Effector CD8-positive, alpha-beta T cell (primary cell): Measurements from ENCODE around the gene KLHL9.
"Not testable (repeated sequence)": the region's sequence is repeated elsewhere in the genome, so short reads cannot be mapped to it uniquely, and the experiment has no call there.

ENCODE experiments used
- DNase-seq: peaks from one replicate; lab custom pipeline; 2025; lab: John Stamatoyannopoulos, UW
- total RNA-seq, 4 experiments: gene quantifications; one replicate each; lab custom pipeline; 2026; lab: John Stamatoyannopoulos, UW

Gene KLHL9, protein sequence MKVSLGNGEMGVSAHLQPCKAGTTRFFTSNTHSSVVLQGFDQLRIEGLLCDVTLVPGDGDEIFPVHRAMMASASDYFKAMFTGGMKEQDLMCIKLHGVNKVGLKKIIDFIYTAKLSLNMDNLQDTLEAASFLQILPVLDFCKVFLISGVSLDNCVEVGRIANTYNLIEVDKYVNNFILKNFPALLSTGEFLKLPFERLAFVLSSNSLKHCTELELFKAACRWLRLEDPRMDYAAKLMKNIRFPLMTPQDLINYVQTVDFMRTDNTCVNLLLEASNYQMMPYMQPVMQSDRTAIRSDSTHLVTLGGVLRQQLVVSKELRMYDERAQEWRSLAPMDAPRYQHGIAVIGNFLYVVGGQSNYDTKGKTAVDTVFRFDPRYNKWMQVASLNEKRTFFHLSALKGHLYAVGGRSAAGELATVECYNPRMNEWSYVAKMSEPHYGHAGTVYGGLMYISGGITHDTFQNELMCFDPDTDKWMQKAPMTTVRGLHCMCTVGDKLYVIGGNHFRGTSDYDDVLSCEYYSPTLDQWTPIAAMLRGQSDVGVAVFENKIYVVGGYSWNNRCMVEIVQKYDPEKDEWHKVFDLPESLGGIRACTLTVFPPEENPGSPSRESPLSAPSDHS
- total RNA-seq, result 61.9 to 87.3 (median 67.8) reads per million in 4 experiments

DNA sequence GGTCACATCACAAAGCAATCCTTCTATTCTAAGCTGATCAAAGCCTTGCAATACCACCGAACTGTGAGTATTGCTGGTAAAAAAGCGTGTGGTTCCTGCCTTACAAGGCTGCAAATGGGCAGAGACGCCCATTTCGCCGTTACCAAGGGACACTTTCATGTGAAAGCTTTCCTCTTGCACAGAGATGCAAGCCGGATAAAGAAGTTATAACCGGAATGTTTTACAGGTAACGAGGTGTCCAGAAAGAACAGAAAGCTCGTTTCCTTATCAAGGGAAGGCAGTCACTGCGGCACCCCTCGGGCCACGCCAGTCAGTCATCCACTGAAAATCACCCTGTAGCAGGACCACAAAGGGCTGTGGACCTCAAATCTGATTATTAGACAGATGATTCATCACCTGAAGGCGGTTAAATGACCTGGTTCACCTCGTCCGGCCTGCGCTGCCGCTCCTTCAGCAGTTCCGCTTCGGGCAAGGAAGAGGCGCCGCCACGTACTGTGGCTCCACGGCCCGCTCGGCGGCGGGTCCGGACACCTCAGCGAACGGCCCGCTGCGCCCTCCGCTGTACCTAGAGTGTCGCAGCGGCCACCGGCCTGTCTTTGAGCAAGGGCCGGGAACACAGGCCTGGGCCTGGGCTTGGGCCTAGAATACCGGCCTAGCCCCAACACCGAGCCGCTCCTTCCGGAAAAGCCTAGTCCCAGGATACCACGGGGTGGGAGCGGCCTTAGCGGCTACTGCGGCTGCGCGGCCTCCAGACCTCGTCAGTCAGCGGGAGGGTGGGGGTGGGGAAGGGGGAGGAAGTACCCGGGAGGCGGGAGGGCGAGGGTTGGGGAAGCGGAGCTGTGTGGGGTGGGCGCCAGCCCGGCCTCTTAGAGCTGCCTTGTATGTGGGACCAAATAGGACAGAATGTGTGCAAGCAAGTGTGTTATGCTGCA lies at the start of gene KLHL9:
Gene KLHL9, minus strand, starts transcription at position 704 of the 932 bp plus-strand sequence. Its CDS starts 545 bp downstream, at position 159.
- DNase-seq, result peak; percentile 84

DNA sequence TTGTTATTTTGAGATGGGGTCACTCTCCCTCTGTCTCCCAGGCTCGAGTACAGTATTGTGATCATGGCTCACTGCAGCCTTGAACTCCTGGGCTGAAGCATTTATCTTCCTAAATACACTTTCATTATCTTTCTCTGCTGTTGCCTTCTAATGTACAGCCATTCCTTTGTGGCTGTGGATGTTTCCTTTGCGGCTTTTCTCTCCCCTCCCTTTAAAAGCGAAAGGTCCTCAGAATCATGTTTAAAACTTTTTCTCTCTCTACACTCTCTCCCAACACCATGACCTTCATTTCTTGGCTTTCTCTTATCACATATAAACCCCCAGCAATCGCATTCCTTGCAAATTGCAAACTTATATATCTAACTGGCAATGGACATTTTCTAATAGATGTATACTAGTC lies 48.4 kb upstream of the KLHL9 start:
- DNase-seq, result no peak

DNA sequence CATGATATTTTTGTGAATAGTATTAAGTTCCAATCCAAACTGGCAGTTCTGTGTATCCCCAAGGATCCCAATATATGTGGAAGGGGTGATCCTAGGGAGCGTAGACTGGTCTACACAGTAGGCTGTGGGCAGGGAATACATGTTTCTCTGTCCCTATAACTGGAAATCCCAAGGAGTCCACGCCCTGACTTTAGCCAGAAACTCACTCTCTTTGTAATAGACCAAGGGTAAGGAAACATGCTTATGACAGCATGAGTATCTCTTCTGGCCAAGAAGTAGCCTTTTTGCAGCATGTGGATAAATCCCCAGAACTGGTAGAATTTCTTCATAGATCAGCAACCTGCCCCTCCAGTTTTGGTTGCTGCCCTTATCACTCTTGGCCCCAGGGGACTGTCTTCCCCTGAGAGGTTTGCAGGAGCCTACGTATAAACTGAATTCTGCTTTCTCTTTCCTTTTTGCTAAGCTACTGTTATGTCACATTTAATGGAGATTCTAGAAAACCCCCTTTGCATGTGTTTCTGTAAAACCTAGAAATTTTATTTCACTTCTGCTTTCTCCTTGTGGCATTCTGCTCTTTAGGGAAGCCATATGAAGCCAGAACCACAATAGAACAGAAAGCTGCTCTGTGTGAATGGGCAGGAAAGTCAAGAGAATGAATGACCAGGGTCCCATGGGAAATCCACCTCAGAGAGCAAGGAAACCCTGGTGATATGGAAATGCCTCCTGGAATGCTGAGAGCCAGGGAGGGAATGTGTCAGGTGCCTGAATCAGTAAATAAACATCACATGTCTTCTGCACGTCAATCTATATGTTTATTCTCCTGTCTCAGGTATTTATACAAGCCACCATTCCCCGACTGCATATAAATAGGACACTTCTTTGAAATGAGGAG lies 46.5 kb upstream of the KLHL9 start:
- DNase-seq, result no peak

DNA sequence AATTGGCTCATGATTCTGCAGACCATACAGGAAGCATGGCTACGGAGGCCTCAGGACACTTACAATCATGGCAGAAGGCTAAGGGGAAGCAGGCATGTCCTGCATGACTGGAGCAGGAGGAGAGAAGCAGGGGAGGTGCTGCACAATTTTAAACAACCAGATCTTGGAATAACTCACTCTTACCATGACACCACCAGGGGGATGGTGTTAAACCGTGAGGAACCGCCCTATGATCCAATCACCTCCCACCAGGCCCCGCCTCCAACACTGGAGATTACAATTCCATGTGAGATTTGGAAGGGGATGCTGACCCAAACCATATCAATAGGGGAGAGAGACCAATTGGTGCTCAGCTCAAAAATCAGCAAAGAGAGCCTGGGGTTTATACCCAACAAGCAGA lies 36.3 kb upstream of the KLHL9 start:
- DNase-seq, result not testable (repeated sequence)

DNA sequence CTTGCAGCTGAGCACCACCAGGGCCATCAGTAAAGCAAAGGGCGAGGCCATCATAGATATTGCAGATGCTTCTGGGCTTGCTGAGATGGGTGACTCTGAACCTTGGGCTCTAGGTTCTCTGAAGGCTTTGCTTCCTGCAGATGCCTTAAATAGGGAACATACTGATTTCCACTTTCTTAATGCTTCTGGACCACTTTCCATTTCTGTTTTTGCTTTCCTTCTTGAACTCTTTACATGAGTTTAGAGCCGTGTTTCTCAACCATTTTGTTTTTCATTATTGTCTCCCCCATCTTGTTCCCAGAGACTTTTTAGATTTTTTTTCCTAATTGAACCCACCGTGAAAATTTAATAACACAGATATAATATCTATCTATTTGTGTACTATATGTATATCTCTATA lies 32.8 kb upstream of the KLHL9 start, which contains the start of gene IFNA13:
Gene IFNA13, minus strand, starts transcription at position 101 of the 400 bp plus-strand sequence. Its CDS starts 47 bp downstream, at position 54.
- DNase-seq, result no peak

DNA sequence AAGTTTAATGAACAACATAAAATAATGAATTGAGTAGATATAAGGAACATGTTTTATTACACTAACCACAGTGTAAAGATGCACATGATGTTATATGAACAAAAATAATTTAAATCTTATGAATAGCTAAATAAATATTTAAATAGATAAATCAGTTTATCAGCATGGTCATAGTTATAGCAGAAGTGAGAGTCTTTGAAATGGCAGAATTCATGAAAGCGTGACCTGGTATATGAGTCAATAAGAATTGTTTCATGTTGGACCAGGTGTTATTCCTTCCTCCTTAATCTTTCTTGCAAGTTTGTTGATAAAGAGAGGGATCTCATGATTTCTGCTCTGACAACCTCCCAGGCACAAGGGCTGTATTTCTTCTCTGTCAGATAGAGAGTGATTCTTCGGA lies 32.0 kb upstream of the KLHL9 start:
- DNase-seq, result not testable (repeated sequence)

DNA sequence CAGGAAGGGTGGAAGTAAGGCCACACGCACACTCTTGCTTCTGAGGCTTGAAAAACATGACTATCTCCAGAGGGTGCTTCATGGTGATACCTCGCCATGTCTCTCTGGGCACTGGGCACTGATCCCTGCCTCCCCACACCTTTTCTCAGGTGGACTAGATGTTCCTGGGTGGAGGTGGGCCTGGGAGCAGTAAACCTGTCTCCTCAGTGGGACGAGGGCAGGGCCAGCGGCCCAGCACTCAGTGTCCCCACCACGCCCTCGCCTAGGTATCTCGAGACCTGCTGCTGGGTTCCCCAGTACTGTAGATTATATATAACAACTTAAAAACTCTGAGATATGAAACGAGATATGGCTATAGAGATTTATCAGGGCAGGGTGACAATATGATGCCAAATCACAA lies 27.1 kb upstream of the KLHL9 start:
- no peak for DNase-seq

DNA sequence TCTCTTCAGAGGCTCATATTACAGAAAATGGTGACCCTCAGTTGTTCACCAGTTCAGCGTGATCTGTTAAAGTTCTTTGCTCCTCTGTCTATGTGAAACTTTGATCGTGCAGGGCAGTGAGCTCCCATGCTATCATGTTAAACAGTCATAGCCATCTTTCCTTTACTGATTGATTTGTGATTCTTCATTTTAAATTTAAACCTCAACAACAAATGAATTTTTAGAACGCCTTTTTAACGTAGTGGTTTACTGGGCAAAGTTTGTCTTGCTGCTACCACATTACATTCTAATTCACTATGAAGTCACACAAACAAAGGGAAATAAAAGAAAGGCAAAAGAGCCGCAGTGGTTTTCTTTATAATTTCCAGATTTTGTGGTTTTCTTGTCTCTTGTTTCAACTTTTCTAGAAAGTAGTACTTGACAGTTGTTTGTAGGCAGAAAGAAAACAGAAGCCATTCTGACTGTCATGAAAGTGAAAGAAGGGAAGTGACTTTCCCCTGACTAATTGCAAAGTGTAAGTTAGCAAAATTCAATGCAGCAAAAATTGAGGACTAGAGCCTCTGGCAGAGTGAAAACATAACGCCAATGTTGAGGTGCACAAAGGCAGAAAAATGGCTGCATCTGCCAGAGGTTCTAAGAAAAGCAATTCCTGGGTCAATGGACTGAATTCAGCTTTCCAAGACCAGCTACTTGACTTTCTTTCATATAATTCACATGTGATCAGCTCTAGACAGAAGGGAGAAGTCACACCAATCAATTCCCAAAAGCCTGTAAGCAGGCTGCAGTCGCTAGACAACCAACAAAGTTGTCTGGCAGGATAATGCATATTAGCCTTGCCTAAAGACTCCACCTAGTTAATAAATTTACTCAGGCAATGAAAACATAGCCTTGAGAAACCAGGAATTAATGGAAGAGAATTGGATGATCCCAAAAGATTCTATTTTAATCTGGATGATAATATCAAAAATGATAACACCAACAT lies 22.6 kb upstream of the KLHL9 start:
- no peak for DNase-seq

DNA sequence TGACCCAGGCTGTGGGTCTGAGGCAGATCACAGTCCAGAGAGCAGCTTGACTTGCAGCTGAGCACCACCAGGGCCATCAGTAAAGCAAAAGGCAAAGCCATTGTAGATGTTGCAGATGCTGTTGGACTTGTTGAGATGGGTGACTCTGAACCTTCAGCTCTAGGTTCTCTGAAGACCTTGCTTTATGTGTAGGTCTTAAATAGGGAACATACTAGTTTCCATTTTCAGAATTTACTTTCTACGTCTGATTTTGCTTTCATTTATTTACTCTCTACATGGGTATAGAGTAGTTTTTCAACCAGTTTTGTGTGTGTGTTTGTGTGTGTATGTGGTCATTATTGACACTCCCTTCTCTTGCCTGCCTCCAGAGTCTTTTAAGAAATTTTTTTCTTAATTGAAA lies 15.6 kb upstream of the KLHL9 start, which contains the start of gene IFNA6:
Gene IFNA6, minus strand, starts transcription at position 101 of the 400 bp plus-strand sequence. Its CDS starts 0 bp downstream, at position 101.
- no peak for DNase-seq

DNA sequence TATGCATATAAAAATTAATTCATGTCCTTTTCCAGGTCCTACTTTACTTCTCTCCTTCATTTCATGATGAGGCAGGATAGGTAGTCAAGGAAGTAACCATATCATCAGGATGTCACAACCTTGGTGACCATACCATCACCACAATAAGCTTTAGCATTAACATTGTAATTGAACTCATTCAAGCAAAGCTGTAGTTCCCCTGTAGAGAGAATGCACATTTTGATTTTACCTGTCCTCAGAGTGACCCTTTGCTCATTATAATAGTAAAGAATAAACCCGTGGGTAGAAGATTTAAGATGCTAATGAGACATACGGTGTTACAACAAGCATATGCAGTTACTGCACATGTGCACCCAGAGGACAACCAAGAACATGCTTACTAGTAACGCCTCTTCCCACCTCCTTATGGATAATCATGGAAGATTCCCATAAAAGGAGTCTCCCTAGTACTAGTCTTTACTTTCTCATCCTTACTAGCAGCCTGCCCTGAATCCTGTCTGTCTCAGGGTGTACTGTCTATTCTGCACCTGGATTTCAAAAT lies 13.3 kb upstream of the KLHL9 start:
- DNase-seq, result no peak

DNA sequence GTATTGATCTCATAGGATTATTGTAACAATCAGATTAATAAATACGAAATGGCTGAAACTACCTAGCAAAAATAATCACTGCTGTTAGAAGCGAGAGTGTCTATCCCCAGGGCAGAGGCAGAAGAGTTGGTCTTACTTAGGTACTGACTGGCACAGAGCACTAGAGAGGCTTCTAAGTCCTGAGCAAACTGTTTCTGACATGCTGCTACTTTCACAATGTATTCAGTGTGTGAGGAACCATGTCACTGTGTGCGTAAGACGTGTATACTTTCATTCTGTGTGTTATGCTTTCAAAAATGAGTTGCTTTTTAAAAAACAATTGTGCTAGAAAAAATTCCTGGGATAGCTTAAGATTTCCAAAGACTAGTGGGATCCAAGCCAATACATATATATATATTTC lies 5.5 kb upstream of the KLHL9 start:
- DNase-seq, result no peak

DNA sequence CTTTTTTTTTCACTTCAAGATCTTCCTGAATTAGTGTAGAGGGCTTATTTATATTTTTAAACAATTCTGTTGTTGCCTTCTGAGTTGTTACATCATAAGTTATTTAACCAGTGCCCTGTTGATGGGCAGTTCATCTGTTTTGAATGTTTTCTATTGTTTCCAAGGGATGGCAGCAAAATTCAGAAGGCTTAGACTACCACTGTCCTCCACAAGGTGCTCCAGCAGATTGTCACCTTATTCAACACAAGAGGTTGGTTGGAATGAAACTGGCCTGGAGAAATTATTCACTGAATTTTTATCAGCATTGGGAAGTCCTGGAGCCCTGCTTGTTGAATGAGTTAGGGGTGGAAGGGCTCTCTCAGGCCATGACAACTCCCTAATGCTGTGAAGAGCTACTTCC lies 1.3 kb upstream of the KLHL9 start:
- no peak for DNase-seq

DNA sequence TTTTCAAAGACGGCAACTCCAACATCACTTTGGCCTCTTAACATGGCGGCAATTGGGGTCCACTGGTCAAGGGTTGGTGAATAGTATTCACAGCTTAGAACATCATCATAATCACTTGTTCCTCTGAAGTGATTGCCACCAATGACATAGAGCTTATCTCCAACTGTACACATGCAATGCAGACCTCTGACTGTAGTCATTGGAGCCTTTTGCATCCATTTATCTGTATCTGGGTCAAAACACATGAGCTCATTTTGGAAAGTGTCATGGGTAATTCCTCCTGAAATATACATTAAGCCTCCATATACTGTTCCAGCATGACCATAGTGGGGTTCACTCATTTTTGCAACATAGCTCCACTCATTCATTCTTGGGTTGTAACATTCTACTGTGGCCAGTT lies 2.0 kb downstream of the KLHL9 start:
- no peak for DNase-seq

DNA sequence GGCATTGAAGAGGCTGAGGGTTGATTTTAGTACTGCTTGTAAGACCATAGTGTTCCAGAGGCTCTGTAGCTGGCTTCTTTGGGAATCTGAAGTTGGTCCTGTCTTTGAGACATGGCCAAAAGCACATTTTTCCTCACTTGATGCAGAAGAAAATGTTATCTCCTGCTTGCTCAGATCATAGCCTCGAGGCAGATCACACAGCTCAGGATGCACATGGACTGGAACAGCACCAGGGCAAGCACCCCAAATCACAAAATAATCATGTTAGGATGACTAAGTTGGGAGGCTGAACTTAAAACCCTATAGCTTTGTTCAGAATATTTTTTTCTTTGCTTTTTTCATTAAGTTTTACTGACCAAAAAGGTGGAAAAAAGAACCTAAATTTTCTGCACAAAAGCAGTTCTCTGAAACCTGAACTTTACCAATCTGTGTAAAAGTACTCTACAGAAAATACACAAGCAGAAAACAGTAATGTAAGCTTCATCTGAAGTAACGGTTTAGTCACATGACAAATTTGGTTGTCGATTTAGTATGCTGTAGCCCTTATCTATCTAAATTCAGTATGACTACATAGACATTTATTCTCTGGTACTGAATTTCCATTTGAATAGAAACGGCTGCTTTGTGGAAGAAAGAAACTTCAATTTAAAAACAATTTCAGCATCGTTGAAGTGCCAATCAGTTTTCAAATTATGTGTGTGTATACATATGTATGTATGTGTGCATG lies 3.4 kb downstream of the KLHL9 start:
- no peak for DNase-seq

DNA sequence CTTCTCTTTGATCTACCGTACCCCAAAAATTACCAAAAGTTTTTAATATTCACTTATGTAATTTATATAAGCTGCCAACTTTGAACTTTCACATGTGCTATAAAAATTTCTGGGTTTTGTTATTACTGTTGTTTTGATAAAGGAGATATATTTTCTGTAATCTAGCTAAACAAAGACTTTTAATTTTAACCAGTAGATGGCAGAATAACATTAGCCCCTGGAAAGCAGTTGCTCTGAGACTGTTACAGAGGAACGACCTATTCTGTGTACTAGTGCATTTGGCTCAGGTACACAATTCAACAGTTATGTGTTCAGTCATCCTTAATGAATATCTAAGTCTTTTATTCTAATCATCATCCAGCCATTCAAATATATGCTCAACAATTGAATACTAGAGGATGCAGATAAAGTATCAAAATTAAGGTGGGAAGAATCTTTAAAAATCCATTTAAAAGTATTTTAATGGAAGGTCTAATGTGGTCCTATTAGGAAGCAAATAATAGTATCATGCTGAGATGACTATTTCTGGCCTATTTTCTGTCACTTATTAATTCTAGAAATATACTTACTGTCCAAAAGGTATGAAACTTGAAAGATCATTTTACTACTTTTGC lies 8.6 kb downstream of the KLHL9 start:
- no peak for DNase-seq

DNA sequence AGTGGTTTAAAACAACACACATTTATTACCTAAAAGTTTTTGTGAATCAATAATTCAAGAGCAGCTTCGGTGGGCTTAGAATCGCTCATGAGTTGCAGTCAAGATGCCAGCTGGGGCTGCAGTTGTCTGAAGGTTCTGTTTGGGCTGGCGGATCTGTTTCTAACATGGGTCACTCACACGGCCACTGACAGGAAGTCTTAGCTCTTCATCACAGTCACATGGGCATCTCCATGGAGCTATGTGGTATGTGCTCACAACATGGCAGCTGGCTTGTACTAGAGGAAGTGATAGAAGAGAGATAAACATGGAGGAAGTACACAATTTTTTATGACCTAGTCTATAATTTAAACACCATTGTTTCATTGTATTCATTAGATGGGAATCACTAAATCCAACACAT lies 11.2 kb downstream of the KLHL9 start:
- DNase-seq, result no peak

DNA sequence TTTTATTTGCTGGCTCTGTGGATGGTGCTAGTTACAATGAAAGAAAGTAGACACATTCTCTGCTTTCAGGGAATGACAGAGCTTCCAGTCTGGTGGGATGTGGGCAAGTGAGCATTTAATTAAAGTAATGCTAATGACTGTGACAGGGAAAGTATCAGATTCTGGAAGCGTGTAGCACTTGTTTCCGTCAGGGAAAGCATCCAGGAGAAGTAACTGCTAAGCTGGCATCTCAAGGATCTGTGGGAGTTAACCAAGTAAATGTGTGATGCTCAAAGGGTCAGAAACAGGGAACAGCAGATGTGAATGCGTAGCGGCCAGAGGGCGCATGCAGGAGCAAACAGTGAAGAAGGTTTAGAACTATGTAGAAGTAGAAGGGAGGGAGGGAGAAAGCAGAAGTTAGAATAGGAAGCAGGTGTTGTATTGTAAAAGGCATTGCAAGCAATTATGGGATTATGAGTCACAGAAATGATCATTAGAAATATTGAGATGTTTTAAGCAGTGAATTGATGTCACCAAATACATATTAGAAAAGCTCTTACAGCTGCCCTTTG lies 12.2 kb downstream of the KLHL9 start:
- no peak for DNase-seq

DNA sequence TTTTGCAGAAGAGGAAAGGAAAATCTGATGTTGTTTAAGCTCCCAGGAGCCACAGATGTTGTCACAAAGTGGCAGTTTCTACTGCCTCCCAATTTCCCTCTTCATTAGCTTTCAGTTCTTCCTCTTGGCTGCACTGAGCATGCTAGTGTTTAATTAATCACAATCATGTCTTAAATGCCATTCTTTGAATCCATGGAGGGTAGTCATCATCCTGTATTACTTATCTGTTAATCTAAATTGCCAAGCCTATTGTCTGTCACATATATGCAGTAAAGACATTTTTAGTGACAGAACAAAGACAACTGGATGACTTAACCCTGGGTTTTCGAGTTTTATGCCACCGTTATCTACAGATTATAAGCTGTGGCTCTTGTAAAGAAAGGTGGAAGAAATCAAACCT lies 14.7 kb downstream of the KLHL9 start:
- DNase-seq, result no peak
